HCT116 (cell line): ENCODE measurements around the gene BRWD1. TPM values are rescaled to one million over a fixed set of nuclear protein-coding genes. Genes with fewer than 3 reads are reported as not detected.
A peak's percentile ranks its signal among the peaks of the same experiment; 100 is the strongest.

Source experiments
- ATAC-seq: fragments of 200-7000 bp; cut with Tn5 transposase; 2 replicates; pipeline ENCODE4 v1.9.1; 2020; ENCODE audit warnings: mild to moderate bottlenecking, moderate library complexity
- BruUV-seq: library from RNA; stranded (reverse); fragments of 400-500 nt; replicated peaks from 2 replicates; lab custom pipeline; 2021; lab: Mats Ljungman, UMichigan
- CTCF ChIA-PET: fragments of 300-600 bp; sonication (Branson Sonifier 250); formaldehyde crosslinking; loops from one replicate; lab custom pipeline; 2021; ENCODE audit warnings: antibody characterized with exemption; lab: Charles Lee
- POLR2A ChIA-PET: fragments of 300-600, 350-600 bp; sonication (Branson Sonifier 250); formaldehyde crosslinking; loops from one replicate; lab custom pipeline; 2021; ENCODE audit warnings: antibody characterized with exemption; lab: Charles Lee
- RAD21 ChIA-PET, 2 experiments: fragments of 300-600 bp; sonication (Branson Sonifier 250); formaldehyde crosslinking; loops; one replicate each; lab custom pipeline; 2023; ENCODE audit warnings: low total read pairs in 2 of 2; ENCODE audit not compliant: uncharacterized antibody in 2 of 2, unreplicated experiment in 2 of 2, low non-redundant PET in 1 of 2; lab: Charles Lee
- DNase-seq: peaks from one replicate; pipeline ENCODE4 v3.0.0-alpha.2; 2010; ENCODE audit warnings: low read depth, low spot score
- H2AFZ ChIP-seq: fragments of 200-600 bp; shearing (Covaris generic), sonication (generic); 2 replicates; pipeline ENCODE4 v1.6.1; 2017; ENCODE audit warnings: low read depth, mixed run types, mixed read lengths, antibody characterized with exemption, low read length; ENCODE audit not compliant: poor library complexity, severe bottlenecking
- H3K27ac ChIP-seq: 2 replicates; pipeline ENCODE4 v1.5.1; 2012; ENCODE audit warnings: low read depth, low read length
- H3K27me3 ChIP-seq: fragments of 200-600 bp; sonication (generic); 2 replicates; pipeline ENCODE4 v1.6.1; 2016; ENCODE audit warnings: mixed run types, low read length, mixed read lengths; ENCODE audit not compliant: insufficient read depth
- H3K36me3 ChIP-seq, 2 experiments: fragments of 200-500 bp in 1 of 2; fragments of 200-600 bp in 1 of 2; sonication (Bioruptor generic) in 1 of 2; sonication (generic) in 1 of 2; 2 replicates each; pipeline versions ENCODE4 v1.5.1 to v1.6.1; 2014 to 2016; ENCODE audit warnings: low read length in 2 of 2, inconsistent platforms in 1 of 2, mixed read lengths in 1 of 2, mixed run types in 1 of 2; ENCODE audit not compliant: insufficient read depth in 2 of 2, control insufficient read depth in 1 of 2
- H3K4me1 ChIP-seq, 2 experiments: fragments of 200-600 bp in 1 of 2; sonication (generic) in 1 of 2; 2 replicates each; pipeline versions ENCODE4 v1.5.1 to v1.6.1; 2012 to 2017; ENCODE audit warnings: low read length in 2 of 2, inconsistent platforms in 1 of 2, mild to moderate bottlenecking in 1 of 2, mixed read lengths in 1 of 2, mixed run types in 1 of 2, moderate library complexity in 1 of 2; ENCODE audit not compliant: insufficient read depth in 2 of 2, control insufficient read depth in 1 of 2
- H3K4me2 ChIP-seq: fragments of 200-600 bp; sonication (generic); 2 replicates; pipeline ENCODE4 v1.6.1; 2017; ENCODE audit warnings: mixed run types, low read length, mixed read lengths
- H3K4me3 ChIP-seq, 2 experiments: fragments of 200-600 bp in 1 of 2; sonication (generic) in 1 of 2; replicated peaks in 1 of 2; 2 replicates each; pipeline ENCODE4 v1.5.1; 2011 to 2016; ENCODE audit warnings: low read length in 2 of 2, control low read depth in 1 of 2, low read depth in 1 of 2, mild to moderate bottlenecking in 1 of 2, mixed read lengths in 1 of 2, mixed run types in 1 of 2
- H3K79me2 ChIP-seq: fragments of 200-600 bp; sonication (generic); 2 replicates; pipeline ENCODE4 v1.6.1; 2017; ENCODE audit warnings: mild to moderate bottlenecking, mixed run types, low read length, moderate library complexity, mixed read lengths; ENCODE audit not compliant: insufficient read depth
- H3K9ac ChIP-seq: fragments of 200-600 bp; sonication (generic); 2 replicates; pipeline ENCODE4 v1.6.1; 2016; ENCODE audit warnings: low read length, mixed read lengths
- H3K9me2 ChIP-seq: fragments of 200-600 bp; sonication (generic), shearing (Covaris generic); 2 replicates; pipeline ENCODE4 v1.6.1; 2017; ENCODE audit warnings: mixed run types, mild to moderate bottlenecking, moderate library complexity; ENCODE audit not compliant: insufficient read depth
- H3K9me3 ChIP-seq, 2 experiments: fragments of 200-500 bp in 1 of 2; fragments of 200-600 bp in 1 of 2; sonication (Bioruptor generic) in 1 of 2; sonication (generic) in 1 of 2; 2 replicates each; pipeline ENCODE4 v1.6.1; 2014 to 2017; ENCODE audit warnings: low read length in 2 of 2, mixed read lengths in 2 of 2, inconsistent platforms in 1 of 2, low read depth in 1 of 2, mild to moderate bottlenecking in 1 of 2, mixed run types in 1 of 2, moderate library complexity in 1 of 2; ENCODE audit not compliant: control insufficient read depth in 1 of 2, insufficient read depth in 1 of 2
- H4K20me1 ChIP-seq: fragments of 200-600 bp; sonication (generic), shearing (Covaris generic); 2 replicates; pipeline ENCODE4 v1.6.1; 2017; ENCODE audit warnings: mixed run types, mild to moderate bottlenecking, moderate library complexity; ENCODE audit not compliant: insufficient read depth
- CBX3 ChIP-seq: IDR thresholded peaks from 2 replicates; pipeline ENCODE4 v1.6.1; 2012; ENCODE audit warnings: low read depth
- CEBPB ChIP-seq: IDR thresholded peaks from 2 replicates; pipeline ENCODE4 v1.6.1; 2012; ENCODE audit warnings: low read depth
- ELF1 ChIP-seq: IDR thresholded peaks from 2 replicates; pipeline ENCODE4 v1.6.1; 2012; ENCODE audit warnings: low read depth, borderline replicate concordance
- EZH2 ChIP-seq: fragments of 200-600 bp; sonication (generic); IDR thresholded peaks from 2 replicates; pipeline ENCODE4 v1.6.1; 2017; ENCODE audit warnings: antibody characterized with exemption, mixed run types
- EZH2phosphoT487 ChIP-seq: fragments of 200-600 bp; IDR thresholded peaks from 2 replicates; pipeline ENCODE4 v1.6.1; 2018; ENCODE audit warnings: antibody characterized with exemption, borderline replicate concordance
- FOSL1 ChIP-seq: IDR thresholded peaks from 2 replicates; pipeline ENCODE4 v1.6.1; 2012; ENCODE audit warnings: low read depth
- RAD21 ChIP-seq: IDR thresholded peaks from 2 replicates; pipeline ENCODE4 v1.6.1; 2012; ENCODE audit warnings: low read depth, mild to moderate bottlenecking
- SIN3A ChIP-seq: IDR thresholded peaks from 2 replicates; pipeline ENCODE4 v1.6.1; 2012; ENCODE audit warnings: low read depth
- SP1 ChIP-seq: IDR thresholded peaks from 2 replicates; pipeline ENCODE4 v1.6.1; 2012; ENCODE audit warnings: low read depth
- ZFX ChIP-seq: fragments of 450-650 bp; IDR thresholded peaks from 2 replicates; pipeline ENCODE4 v1.6.1; 2017
- ZNF274 ChIP-seq: fragments of 200-500 bp; sonication (Bioruptor generic); IDR thresholded peaks from 2 replicates; pipeline ENCODE4 v1.6.1; 2014; ENCODE audit warnings: mild to moderate bottlenecking, low read depth, low read length, inconsistent platforms
- intact Hi-C: fragments of 100-400 bp; cut with micrococcal nuclease; formaldehyde crosslinking; loops from 2 replicates; pipeline ENCODE4 v1.10.0; 2022
- total RNA-seq: library from RNA; stranded (reverse); gene quantifications from one replicate; pipeline ENCODE4 v1.2.1, GENCODE V29; 2021; ENCODE audit not compliant: unreplicated experiment
- TF ChIP-seq, protein P1 (sequence below), 3 experiments: fragments of 200-600 bp in 1 of 3; sonication (generic) in 1 of 3; IDR thresholded peaks in 2 of 3; conservative IDR thresholded peaks in 1 of 3; 2 replicates each; pipeline ENCODE4 v1.5.1; 2012 to 2017; ENCODE audit warnings: low read depth in 2 of 3, low read length in 2 of 3, antibody characterized with exemption in 1 of 3, borderline replicate concordance in 1 of 3, control low read depth in 1 of 3, mild to moderate bottlenecking in 1 of 3, mixed read lengths in 1 of 3, mixed run types in 1 of 3, moderate library complexity in 1 of 3; ENCODE audit not compliant: insufficient read depth in 1 of 3
- TF ChIP-seq, protein P2 (sequence below): IDR thresholded peaks from 2 replicates; pipeline ENCODE4 v1.6.1; 2011; ENCODE audit warnings: mild to moderate bottlenecking, low read length, moderate library complexity; ENCODE audit not compliant: insufficient replicate concordance; ENCODE audit errors: extremely low read depth

BRWD1 gene
- total RNA-seq, 1 experiment from 2014 or later = 33.1 TPM

DNA sequence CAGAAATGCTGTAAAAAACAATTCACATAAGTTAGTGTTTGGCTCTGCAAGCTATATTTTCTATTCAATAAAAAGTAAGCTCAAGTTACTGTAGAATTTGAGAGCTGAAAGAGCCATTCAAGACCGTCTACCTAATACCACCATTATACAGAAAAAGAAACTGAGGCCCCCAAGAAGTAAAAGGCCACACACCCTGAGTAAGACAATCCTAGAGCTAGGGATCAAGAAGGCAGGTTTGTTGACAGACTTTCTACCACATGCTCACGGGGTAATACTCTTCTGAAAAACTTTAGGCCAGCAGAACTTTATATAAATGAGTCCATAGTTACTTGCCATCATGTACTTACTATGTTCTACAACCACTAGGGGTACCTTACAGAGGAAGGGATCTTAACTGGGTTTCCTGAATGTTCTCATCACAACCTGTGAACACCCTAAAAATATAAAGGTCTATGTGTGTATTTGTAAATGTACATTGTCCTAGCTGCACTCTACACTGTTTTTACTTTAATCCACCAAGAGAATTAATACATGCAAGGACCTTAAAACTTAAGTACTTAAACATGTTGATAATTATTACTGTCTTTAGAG is 132.9 kb downstream of the BRWD1 start:
- H3K27ac ChIP-seq = no peak overlapping the region
- ChIA-PET POLR2A (interaction anchor here (0.6 kb wide), 1 partner anchor 207 kb away, joined by 3 read pairs; no protein-coding TSS in a partner anchor), CTCF (no interaction called here), RAD21 (no interaction called here)
- H3K4me1 ChIP-seq = peaks cover 4 to 15% of the 10 kb centered on the region in 2 experiments; a peak in 3 of 4 replicates
- no peak overlapping the region for H3K4me2 ChIP-seq
- no peak overlapping the region for H3K9ac ChIP-seq
- H3K4me3 ChIP-seq = no peak overlapping the region
- ATAC-seq (no peak), DNase-seq (no peak)
- H4K20me1 ChIP-seq = peaks cover 4% of the 10 kb centered on the region; the same call in 1 of the 2 replicates
- H3K79me2 ChIP-seq = peaks cover 76% of the 10 kb centered on the region
- no peaks in the 10 kb centered on the region for H3K27me3 ChIP-seq
- no peaks in the 10 kb centered on the region for H3K9me3 ChIP-seq
- peaks cover 9 to 36% of the 10 kb centered on the region in 2 experiments; a peak in 3 of 4 replicates for H3K36me3 ChIP-seq
- H2AFZ ChIP-seq = no peak overlapping the region
- TF ChIP-seq, protein P1, sequence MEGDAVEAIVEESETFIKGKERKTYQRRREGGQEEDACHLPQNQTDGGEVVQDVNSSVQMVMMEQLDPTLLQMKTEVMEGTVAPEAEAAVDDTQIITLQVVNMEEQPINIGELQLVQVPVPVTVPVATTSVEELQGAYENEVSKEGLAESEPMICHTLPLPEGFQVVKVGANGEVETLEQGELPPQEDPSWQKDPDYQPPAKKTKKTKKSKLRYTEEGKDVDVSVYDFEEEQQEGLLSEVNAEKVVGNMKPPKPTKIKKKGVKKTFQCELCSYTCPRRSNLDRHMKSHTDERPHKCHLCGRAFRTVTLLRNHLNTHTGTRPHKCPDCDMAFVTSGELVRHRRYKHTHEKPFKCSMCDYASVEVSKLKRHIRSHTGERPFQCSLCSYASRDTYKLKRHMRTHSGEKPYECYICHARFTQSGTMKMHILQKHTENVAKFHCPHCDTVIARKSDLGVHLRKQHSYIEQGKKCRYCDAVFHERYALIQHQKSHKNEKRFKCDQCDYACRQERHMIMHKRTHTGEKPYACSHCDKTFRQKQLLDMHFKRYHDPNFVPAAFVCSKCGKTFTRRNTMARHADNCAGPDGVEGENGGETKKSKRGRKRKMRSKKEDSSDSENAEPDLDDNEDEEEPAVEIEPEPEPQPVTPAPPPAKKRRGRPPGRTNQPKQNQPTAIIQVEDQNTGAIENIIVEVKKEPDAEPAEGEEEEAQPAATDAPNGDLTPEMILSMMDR (IDR thresholded peaks at IDR 0.05 in 2 of 3, conservative IDR thresholded peaks at IDR 0.05 in 1 of 3; ENCODE audit: borderline replicate concordance in 1 of 3, insufficient read depth in 1 of 3, low read depth in 2 of 3, low read length in 2 of 3) = peak in 2 of 3 experiments; percentile 31 to 48; a peak in 3 of 6 replicates
- no peak for TF ChIP-seq EZH2
- H3K9me2 ChIP-seq = no peaks in the 10 kb centered on the region
- intact Hi-C loops = loop anchor here (10.0 kb wide), 2 partner anchors 264 to 454 kb away; partner anchors contain the start of gene LCA5L
- no TSS peak for BruUV-seq

DNA sequence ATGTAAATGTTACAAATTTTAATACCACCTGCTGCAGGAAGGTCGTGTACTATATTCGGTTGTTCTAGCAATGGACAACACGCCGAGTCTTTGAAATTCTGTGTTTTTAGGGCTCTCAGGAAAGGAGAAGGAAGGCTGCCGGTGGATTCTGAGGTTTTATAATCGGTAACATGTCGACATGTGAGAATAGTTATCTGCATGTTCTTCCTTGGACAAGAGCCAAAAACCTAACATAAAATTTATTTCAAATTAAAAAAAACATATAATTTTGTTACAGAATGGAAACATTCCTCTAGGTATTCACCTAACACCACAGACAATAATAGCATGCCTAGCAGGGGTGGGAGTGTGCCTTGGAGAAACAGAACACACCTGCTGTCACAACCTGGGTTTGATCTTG is 135.0 kb downstream of the BRWD1 start:
- Histone ChIP-seq H3K4me2 (no peak overlapping the region), H3K9me3 (no peaks in the 10 kb centered on the region), H4K20me1 (peaks cover 6% of the 10 kb centered on the region; the same call in 1 of the 2 replicates), H3K79me2 (peaks cover 84% of the 10 kb centered on the region), H3K9me2 (no peaks in the 10 kb centered on the region), H3K27ac (no peak overlapping the region), H3K27me3 (no peaks in the 10 kb centered on the region), H2AFZ (no peak overlapping the region), H3K4me3 (no peak overlapping the region), H3K4me1 (peaks cover 4 to 10% of the 10 kb centered on the region in 2 experiments; a peak in 3 of 4 replicates), H3K36me3 (peaks cover 20 to 51% of the 10 kb centered on the region in 2 experiments; a peak in 3 of 4 replicates), H3K9ac (no peak overlapping the region)
- no TSS peak for BruUV-seq
- ATAC-seq = no peak
- POLR2A ChIA-PET = no interaction called here
- CTCF ChIA-PET = no interaction called here
- RAD21 ChIA-PET = no interaction called here
- intact Hi-C loops = no loop called here
- DNase-seq = no peak
- TF ChIP-seq, protein P1 (IDR thresholded peaks at IDR 0.05 in 2 of 3, conservative IDR thresholded peaks at IDR 0.05 in 1 of 3; ENCODE audit: borderline replicate concordance in 1 of 3, insufficient read depth in 1 of 3, low read depth in 2 of 3, low read length in 2 of 3) = no peak
- TF ChIP-seq SIN3A (no peak), RAD21 (no peak), EZH2 (no peak), FOSL1 (no peak), SP1 (no peak), ELF1 (no peak), CBX3 (no peak), EZH2phosphoT487 (no peak), CEBPB (no peak), ZFX (no peak), ZNF274 (no peak)
- TF ChIP-seq, protein P2, sequence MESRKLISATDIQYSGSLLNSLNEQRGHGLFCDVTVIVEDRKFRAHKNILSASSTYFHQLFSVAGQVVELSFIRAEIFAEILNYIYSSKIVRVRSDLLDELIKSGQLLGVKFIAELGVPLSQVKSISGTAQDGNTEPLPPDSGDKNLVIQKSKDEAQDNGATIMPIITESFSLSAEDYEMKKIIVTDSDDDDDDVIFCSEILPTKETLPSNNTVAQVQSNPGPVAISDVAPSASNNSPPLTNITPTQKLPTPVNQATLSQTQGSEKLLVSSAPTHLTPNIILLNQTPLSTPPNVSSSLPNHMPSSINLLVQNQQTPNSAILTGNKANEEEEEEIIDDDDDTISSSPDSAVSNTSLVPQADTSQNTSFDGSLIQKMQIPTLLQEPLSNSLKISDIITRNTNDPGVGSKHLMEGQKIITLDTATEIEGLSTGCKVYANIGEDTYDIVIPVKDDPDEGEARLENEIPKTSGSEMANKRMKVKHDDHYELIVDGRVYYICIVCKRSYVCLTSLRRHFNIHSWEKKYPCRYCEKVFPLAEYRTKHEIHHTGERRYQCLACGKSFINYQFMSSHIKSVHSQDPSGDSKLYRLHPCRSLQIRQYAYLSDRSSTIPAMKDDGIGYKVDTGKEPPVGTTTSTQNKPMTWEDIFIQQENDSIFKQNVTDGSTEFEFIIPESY = no peak
